ENCODE results near the gene PRRC2B.

DNA sequence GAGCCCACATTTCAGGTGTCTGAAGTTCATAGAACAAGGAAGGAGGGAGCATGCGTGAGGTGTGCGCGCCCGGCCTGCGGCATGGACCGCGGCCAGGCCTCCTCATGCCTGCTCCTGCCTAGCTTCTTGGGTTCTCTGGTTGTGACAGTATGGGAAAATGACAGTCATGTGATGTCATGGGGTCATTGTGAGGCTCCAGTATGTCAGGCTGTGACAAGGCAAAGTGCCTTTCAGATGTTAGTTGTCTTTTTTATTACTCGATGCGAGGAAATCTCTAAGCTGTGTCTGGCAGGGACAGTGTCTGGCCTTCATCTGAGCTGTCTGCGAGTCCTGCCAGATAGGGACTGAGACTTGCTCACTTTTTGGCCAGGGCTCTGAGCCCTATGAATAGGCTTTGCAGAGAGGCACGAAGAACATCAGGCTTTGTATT, 123.9 kb downstream of the PRRC2B start:
- TF ChIP-seq, protein P1, sequence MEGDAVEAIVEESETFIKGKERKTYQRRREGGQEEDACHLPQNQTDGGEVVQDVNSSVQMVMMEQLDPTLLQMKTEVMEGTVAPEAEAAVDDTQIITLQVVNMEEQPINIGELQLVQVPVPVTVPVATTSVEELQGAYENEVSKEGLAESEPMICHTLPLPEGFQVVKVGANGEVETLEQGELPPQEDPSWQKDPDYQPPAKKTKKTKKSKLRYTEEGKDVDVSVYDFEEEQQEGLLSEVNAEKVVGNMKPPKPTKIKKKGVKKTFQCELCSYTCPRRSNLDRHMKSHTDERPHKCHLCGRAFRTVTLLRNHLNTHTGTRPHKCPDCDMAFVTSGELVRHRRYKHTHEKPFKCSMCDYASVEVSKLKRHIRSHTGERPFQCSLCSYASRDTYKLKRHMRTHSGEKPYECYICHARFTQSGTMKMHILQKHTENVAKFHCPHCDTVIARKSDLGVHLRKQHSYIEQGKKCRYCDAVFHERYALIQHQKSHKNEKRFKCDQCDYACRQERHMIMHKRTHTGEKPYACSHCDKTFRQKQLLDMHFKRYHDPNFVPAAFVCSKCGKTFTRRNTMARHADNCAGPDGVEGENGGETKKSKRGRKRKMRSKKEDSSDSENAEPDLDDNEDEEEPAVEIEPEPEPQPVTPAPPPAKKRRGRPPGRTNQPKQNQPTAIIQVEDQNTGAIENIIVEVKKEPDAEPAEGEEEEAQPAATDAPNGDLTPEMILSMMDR (IDR thresholded peaks at IDR 0.05; ENCODE audit: low read depth, low read length, missing input control), result no peak
- TF ChIP-seq, protein P2, sequence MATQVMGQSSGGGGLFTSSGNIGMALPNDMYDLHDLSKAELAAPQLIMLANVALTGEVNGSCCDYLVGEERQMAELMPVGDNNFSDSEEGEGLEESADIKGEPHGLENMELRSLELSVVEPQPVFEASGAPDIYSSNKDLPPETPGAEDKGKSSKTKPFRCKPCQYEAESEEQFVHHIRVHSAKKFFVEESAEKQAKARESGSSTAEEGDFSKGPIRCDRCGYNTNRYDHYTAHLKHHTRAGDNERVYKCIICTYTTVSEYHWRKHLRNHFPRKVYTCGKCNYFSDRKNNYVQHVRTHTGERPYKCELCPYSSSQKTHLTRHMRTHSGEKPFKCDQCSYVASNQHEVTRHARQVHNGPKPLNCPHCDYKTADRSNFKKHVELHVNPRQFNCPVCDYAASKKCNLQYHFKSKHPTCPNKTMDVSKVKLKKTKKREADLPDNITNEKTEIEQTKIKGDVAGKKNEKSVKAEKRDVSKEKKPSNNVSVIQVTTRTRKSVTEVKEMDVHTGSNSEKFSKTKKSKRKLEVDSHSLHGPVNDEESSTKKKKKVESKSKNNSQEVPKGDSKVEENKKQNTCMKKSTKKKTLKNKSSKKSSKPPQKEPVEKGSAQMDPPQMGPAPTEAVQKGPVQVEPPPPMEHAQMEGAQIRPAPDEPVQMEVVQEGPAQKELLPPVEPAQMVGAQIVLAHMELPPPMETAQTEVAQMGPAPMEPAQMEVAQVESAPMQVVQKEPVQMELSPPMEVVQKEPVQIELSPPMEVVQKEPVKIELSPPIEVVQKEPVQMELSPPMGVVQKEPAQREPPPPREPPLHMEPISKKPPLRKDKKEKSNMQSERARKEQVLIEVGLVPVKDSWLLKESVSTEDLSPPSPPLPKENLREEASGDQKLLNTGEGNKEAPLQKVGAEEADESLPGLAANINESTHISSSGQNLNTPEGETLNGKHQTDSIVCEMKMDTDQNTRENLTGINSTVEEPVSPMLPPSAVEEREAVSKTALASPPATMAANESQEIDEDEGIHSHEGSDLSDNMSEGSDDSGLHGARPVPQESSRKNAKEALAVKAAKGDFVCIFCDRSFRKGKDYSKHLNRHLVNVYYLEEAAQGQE (IDR thresholded peaks at IDR 0.05), result no peak
- TF ChIP-seq RXRA (IDR thresholded peaks at IDR 0.05), result no peak
- TF ChIP-seq JUND (IDR thresholded peaks at IDR 0.05), result no peak
- TF ChIP-seq EGR1 (IDR thresholded peaks at IDR 0.05; ENCODE audit: low read depth in 2 of 2), result no peak
- no peak for TF ChIP-seq TAF1 (conservative IDR thresholded peaks at IDR 0.05)
- no peak for TF ChIP-seq SP1 (IDR thresholded peaks at IDR 0.05)

Data from liver (tissue), 3 donors.